ENCODE measurements around the gene PICALM.

DNA sequence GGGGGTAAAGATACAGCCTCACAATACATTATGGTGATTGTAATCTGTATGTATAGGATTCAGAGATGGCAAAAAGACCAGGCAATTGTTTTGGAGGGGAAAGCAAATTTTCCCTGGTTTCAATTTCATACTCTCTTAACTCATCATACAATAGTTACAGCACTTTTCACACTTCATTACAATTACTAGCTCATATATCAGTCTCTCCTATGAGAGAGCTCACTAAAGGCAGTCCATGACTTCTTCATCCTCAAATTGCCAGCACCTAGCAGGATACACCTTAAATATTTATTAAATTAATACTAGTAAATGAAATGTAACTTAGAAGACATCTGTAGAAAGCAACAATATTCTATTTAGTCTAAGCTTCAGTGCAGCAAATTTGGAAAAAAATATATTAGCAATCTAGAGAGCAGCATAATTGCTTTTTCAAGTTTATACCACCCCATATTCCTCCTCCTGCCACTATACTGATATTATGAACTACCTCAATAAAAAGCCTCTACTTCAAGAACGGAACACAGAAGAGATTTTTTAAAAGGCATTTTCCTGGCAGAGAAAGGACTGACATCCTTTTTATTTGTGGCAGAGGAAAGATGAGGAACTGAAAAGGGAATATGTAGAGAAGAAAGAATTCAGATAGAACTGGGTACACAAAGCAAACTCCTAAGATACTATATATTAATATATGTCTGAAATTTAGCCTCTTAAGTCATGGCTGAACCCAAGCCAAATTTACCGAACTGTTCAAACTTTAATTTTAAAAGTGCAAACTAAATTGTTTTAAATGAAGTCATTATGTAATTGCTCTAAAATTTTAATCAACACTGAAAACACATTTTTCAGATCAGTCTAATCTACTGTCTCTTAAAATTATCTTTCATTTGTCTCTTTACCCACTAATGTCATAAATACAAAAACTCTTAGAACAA is 27.7 kb downstream of the PICALM start:
- TF ChIP-seq CTCF (IDR thresholded peaks at IDR 0.05) (no peak), POLR2A (IDR thresholded peaks at IDR 0.05) (no peak)
